Stimulated activated CD4-positive, alpha-beta T cell treated with anti-CD3 and anti-CD28 coated beads, Interleukin-1b, Interleukin-23, amount 100 ng/mL, for 1 hour (primary cell): Measurements from ENCODE around the gene ZNF618.

Source experiments
- DNase-seq, 2 donors: peaks; one replicate each; pipeline ENCODE4 v3.0.0-alpha.2; 2020; ENCODE audit warnings: low read depth in 2 of 2

The ZNF618 gene

DNA sequence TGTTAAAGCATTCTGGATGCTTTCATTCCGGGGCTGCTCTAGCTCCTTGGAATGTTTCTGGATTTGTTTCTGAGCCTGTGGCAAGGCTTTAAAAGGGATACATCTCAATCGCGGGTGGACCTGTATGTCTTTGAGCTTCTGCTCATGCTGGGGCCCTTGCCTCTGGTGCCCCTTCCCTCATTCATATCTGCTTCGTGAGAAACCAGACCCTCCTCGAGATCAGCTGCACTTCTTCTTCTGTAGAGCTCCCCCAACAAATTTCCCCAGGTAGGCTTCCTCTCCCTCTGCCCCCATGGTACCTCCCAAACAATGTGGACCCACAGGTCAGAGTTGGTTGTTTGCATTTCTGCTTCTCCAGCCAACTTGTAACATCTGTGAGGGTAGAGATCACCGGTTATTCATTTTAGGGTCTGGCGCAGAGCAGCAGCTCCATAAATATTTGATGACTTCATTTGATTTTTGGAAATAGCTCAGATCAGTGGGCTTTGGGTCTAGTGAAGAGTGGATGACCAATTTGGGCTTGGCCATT, 6.6 kb downstream of the ZNF618 start:
- DNase-seq = no peak

DNA sequence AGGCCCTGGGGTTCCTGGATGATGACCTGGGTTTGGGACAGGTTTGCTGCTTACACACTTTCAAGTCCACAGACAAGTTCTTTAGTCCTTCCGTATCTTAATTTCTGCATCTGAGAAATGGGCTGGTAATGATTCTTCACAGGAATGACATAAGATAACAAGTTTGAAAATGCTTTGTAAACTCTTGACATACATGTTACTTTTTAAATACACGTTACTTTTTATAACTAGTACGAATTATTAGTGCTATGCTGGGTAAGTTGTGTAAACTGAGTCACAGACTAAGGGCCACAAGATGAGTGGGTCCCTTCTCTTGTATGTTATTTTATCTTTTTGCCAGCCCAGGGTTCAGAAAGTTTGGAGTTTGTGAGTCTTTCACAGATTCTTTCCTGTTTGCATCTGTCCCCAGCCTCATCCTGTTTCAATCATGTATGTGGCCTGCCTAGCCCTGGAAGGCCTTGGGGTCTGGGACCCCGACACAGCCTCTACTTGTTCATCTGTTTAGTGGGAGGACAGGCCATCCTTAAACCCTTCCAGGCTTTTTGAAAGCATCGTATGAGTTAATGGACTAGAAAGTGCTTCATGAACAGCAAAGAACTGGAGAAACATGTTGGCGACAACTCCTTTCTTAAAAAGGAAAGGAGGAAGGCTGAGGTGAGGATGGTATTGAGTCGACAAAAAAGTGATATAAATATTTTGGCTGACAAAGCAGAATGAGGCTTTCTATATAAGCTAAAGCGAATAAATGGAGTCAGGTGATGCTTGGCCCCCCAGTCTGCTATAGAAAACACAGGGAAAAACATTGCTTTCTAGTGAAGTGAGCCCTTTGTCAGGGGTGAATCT, 9.3 kb downstream of the ZNF618 start:
- no peak for DNase-seq

DNA sequence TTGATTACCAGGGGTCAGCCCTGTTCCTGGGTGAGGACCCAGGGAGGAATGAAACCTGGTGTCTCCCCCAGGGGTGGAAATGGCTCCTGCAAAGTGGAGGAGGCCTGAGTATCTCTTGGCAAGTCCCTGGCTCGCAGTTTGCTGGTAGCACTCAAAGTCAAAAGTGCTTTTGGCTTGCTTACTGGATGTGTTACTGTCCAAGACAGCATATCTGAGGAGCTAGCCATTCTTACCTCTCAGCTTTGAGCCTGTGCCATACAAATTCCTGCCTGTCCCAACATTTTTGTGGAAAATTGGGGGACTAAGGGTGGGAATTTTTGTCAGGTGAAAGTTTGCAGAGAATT, 9.9 kb downstream of the ZNF618 start:
- no peak for DNase-seq

DNA sequence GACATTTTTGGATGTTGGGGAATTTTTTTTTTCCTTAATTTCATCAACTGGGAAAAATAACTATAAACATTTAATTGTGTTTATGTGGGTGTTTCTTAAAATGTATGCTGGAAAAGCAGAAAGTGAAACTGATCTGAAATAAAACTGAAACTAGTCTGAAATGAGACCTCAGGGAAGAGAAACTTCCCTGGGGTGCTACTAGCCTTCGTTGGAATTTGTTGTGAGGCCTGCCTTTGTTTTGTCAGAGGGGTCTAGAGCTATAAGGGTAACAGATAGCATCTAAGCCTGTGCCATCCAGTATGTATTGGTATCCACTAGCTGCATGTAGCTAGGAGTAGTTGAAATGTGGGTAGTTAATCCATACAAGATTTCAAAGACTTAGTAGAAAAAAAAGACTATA, 10.4 kb downstream of the ZNF618 start:
- DNase-seq = no peak

DNA sequence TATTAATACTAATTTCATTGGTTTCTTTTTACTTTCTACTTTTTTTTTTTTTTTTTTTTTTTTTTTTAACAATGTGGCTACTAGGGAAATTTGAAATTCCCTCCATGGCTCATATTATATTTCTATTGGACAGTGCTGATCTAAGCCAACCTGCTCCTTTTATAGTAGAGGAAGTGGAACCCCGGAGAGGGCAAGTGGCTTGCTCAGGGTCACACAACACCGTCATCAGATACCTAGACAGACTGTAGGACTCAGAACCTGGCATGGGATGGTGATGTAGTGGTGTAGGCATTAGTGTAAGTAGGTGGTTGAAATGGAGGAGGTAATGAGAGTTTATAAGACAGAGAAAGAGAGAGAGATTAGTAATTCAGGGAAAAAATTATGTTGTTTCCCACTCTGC, 10.8 kb downstream of the ZNF618 start:
- DNase-seq = no peak

DNA sequence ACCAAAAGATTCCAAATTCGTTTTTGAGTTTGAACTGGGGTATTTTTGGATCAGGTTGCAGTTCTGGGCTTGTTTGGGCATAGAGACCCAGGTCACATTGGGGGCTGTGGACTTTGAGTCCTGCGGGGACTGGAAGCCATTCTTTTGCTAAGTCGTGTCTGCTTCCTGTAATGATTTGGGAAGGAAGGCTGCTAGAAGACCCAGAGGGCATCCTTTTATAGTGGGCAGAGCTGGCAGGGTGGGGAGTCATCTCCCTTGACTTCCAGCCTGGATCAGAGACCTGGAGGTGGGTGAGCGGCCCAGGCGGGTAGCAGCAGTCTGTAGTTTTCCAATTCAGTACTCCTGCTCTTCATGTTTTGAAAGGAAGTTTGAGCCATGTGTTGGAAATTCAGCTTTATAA, 11.3 kb downstream of the ZNF618 start:
- DNase-seq = no peak

DNA sequence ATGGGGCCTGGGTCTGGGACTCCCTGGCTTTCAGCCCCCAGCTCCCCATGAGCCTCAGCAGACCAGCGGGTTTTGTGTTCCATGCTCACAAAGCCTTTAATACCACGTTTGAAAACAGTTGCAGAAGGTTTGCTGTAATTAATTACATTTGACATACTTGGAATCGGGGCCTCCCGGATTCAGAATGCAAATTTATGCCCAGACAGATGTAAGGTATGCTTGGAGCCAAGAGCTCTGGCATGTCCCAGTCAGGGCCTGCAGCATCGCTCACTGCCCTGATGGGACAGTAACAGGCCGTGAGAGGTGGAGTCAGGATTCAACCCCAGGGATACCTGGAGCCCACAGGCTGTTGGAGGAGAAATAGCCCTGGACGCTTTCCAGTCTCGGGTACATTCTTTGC, 12.2 kb downstream of the ZNF618 start:
- DNase-seq = no peak

DNA sequence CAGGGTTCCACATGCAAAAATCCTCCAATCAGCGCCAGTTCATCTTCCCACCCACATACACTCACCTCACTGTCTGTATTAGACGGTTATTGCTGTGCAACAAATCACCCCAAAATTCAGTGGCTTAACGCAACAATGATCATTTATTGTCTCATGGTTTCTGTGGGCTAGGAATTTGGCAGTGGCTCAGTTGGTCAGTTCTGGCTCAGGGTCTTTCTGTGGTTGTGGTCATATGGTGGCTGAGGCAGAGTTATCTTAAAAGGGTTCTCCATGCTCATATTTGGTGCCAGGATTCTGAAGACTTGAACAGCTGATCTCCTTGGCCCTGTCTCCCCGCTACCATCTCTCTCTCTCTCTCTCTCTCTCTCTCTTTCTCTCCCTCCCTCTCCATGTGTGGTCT, 12.9 kb downstream of the ZNF618 start:
- DNase-seq = no peak

DNA sequence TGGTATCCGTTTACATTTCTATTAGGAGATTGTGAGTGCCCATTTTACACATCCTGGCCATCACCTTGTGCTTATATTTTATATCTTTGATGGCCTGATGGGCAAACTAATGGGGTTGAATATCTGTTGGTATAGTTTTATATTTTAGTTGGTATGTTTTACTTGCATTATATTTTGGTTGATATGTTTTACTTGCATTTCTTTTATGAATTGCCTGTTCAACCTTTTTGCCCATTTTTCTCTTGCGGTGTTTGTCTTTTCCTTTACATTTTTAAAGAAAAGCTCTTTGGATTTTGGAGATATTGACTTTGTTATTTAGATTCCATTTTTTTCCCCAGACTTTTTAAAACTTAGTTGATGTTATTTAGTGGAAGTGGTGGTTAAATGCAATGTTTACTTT, 14.6 kb downstream of the ZNF618 start:
- no peak for DNase-seq

DNA sequence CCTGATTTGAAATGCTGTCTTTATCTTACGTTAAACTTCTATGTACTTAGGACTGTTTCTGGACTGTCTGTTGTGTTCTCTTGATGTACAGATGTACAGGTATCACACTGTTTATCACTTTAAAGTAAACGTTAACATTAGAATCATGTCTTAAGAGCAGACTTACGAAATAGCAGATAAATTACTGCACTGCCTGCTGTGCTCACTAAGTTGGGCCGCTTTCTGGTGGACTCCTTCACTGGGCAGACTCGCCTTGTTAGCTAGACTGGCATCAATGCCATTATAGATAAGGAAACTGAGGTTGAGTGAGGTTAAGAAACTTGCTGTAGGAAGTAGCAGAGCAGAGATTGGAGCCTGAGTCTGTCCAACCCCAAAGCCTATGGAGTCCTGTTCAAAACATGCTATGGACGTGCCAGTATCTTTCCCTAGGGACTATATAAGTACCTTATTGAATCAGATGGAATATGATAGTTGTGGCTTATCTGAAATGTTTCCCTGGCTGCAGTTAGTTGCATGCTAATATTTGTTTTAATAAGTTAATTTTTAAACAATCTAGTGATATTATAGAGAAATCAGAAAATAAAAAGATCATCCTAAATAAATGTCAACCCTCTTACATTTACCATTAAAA, 16.9 kb downstream of the ZNF618 start:
- no peak for DNase-seq

DNA sequence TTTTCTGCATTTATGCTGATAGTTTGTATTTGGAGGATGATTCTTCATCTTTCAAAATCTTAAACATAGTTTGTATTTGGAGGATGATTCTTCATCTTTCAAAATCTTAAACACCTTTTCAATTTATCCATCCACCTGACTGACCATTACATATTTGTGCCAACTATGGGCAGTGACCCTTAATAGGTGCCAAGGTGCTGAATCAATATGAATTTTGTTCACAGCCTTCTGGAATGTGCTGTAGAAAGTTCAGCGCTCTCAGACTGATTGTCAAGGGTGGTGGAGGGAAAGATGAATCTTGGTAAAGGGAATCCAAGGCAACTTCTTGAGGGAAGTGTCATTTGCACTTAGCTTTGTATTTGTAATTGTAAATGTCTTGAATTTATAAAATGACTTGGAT, 18.1 kb downstream of the ZNF618 start:
- DNase-seq = no peak

DNA sequence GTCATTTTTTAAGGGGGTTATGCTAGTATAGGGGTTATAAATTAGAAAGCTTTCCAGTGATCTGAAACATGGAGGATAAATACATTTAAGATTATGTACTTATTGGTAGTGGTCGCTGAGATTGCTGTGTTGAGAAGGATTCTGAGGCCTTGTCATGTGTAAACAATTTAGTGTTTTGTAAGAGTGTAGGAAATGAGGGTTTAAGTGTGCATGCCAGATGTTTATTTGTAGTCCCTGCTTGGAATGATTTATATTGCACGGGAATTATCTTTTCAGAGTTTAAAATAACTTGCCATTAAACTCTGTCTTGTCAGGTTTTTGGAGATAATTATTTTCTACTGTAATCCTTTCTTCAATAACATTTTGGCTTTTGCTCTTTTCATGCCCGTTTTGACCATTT, 19.4 kb downstream of the ZNF618 start:
- no peak for DNase-seq

DNA sequence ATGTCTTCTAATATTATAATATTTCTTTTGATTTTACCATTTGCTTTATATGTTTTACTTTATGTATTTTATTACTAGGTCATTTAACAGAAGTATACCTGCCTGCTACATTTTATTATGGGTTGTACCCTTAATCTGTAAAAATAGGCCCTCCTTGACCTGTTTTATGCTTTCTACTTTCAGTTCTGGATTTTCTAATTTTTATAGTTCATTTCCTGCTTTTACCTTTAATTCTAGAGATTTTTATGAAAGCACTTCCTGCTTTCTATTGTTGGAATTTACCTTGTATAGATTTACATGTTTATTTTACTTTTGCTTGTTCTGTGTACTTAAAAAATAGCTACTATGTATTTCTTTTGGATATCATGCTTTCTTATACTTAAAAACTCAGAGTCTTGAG, 20.6 kb downstream of the ZNF618 start:
- no peak for DNase-seq

DNA sequence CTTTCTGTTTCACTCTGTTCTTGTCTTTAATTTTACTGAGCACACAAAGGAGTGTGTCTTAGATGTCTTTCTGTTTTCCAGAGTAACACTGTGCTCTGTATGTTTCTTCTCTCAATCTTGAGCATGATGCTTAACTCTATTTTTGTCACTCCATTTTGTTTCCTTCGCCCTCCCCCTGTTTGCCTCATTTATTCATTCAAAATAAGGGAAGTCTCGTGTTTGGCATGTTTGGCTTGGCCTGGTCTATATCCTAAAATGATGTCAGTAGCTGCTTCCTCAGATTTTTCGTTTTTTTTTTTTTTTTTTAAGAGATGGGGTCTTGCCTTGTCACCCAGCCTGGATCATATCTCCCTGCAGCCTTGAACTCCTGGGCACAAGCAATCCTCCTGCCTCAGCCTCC, 22.0 kb downstream of the ZNF618 start:
- no peak for DNase-seq

DNA sequence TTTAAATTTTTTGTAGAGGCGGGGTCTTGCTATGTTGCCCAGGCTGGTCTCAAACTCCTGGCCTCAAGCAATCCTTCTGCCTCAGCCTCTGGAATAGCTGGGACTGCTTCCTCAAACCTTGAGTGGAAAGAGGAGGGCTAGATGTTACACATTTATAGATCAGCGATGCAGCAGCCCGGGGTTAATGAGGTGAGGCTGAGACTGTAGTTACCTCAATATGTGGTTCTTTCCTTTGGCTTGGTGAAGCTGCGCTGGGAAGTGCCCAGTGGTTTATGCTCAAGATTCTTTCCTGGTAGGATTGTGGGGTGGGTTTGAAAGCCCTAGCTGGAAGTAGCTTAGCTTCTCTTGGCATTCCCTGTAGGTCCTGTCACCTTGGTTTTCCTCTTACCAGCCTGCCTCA, 22.5 kb downstream of the ZNF618 start:
- DNase-seq = no peak

DNA sequence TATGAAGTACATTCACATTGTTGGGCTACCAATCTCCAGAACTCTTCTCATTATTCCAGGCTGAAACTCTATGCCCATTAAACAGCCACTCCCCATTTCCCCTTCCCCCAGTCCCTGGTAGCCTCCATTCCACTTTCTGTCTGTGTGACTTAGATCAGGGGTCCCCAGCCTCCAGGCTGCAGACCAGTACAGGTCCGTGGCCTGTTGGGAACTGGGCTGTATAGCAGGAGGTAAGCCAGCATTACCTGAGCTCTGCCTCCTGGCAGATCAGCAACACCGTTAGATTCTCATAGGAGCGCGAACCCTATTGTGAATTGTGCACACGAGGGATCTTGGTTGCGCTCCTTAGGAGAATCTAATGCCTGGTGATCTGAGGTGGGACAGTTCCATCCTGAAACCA, 23.1 kb downstream of the ZNF618 start:
- DNase-seq = no peak

DNA sequence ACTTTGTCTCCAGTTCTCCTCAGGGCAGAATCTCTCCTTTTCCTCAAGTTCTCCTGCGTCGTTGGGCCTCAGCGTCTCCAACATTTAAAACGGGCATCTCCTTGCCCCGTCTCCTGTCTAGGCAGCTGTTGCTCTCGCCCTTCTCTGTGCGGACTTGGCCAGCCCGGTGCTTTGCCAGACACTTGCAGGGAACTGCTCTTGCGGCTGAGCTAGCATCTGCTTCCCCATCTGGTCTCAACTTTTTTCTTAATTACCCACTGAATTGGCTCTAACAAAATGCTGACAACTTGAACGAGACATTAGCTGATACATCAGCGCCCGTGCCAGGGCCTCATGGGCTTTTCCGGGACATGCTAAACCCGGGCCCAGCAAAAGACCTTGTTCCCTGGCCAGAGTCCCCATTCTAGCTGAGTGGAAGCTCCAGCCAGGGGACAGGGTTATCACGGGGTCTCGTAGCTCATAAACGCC, 25.1 kb downstream of the ZNF618 start:
- no peak for DNase-seq

DNA sequence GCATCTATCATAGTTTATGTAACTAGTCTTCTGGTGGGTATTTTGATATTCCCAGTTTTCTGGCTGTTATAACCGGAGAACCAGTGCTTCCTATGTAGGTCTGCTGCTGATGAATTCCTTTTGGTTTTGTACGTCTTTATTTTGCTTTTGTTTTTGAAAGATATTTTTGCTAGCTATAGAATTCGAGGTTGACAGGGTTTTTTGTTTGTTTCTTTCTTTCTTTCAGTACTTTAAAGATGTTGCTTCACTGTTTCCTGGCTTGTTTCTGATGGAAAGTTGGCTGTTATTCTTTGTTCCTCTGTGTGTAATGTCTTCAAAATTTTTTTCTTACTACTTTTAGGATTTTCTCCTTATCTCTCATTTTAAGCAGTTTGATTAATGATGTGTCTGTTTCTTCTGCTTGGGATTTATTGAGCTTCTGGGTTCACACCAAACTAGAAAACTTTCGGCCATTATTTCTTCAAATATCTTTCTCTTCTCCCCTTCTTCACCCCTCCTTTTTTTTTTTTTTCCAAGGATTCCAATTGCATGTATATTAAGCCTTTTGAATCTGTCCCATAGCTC, 27.5 kb downstream of the ZNF618 start:
- no peak for DNase-seq

DNA sequence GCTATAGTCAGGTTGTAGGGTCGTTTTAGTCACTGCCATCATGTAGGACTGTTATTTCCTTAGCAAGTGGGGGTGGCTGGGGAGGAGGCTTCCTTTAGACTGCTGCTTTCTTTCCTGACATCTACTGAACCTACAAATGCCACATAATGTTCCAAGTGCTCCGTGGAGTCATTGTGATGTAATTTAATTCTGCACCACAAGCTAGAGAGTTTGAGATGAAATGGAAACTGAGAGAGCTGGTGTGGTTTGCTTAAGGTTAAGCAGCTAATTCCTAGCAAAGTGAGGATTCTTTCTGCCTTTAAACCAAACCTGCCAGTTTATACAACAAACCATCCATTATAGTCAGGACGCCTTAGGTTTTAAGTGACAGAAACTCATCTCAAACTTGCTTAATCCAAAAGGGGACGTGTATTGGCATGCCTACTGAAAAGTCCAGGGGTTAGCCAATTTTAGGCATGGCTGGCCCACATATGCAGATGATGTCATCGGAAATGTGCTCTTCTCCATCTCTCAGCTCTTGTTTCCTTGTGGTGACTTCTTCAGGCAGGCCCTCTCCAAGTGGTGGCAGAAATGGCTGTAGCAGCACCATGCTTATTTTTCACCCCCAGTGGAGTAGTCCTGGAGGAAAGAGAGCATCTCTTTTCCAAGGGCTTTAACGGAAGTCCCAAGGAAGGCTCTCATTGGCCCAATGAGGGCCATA, 30.5 kb downstream of the ZNF618 start:
- DNase-seq = no peak

DNA sequence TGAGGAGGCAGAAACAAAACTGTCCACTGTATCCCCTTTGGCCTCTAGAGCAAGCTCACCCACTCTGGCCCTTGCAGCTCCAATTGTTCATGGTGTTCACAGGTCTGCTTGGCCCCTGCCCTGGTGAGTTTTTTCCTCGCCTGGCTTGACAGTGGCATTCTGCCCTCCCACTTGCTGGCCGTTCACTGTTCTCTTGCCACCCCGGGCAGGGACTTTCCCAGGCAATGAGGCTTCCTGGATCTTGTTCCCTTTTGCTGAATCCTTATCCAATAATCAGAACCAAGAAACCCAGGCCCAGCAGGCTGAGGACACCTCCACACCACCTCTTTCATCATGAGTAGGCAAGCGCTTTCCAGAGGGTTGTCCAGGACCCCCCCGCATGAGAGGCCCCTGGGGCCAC, 31.2 kb downstream of the ZNF618 start:
- no peak for DNase-seq

DNA sequence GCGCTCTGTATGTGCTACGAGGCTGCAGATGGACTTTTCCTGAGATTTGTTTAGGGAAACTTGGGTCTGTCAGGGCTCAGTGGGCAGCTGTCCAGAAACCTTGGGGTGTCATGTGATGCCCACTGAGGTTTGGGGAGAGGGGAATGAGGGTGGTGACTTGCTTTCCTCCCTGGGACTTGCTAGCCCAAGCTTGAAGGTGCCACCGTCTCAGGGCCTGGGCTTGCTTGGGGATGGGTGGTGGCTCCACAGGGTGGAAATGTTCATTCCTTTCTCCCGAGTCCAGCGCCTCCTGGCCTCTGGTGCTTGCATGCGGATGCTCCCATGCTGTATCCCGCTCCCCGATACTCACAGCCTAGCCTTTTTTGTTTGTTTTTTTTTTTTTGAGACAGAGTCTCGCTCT, 33.3 kb downstream of the ZNF618 start:
- DNase-seq = no peak

DNA sequence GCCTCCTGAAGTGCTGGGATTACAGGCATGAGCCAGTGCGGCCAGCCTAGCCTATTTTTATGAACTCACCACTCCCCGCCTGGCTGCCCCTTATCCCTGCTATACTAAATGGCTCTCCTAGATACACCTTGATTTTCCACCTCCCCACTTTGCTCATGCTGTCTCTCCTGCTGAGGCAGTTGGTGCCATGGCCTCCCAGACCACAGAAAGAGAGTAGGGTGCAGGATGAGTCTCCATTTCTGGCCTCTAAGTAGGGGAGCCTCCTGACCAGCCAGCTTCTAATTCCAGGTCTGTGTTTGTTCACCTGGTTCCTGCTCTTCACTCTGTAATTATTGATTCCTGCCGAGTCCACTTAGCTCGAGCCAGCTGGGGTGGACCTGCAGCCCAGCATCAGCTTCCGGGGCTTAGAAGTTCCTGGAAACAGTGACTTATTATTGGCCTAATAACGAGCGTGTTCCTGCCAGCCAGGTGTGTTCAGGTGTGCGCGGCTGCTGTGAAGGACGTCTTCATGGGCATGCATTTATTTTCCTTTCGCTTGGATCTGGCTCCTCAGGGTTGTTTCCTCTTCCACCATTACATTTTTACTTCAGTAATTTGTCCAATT, 34.0 kb downstream of the ZNF618 start:
- no peak for DNase-seq
